Adrenal gland (tissue), 5 donors: ENCODE data around the gene GAS2L2.

ENCODE experiments used
- POLR2A ChIP-seq, 2 donors: fragments of 450-650 bp; IDR thresholded peaks; one replicate each; pipeline ENCODE4 v1.6.1; 2017; ENCODE audit warnings: antibody characterized with exemption in 2 of 2, mild to moderate bottlenecking in 2 of 2, moderate library complexity in 1 of 2
- TF ChIP-seq, protein P1 (sequence below), 6 experiments: fragments of 450-650 bp in 4 of 6; fragments of 200-600 bp in 2 of 6; sonication (generic) in 1 of 6; IDR thresholded peaks; 1 replicate in 5 of 6; 2 replicates in 1 of 6; pipeline versions ENCODE4 v1.5.1 to v1.8.0; 2016 to 2021; ENCODE audit warnings: antibody characterized with exemption in 6 of 6, mild to moderate bottlenecking in 2 of 6, moderate library complexity in 1 of 6
- donor health status: DM: no; HTN: no; CAD: no.

DNA sequence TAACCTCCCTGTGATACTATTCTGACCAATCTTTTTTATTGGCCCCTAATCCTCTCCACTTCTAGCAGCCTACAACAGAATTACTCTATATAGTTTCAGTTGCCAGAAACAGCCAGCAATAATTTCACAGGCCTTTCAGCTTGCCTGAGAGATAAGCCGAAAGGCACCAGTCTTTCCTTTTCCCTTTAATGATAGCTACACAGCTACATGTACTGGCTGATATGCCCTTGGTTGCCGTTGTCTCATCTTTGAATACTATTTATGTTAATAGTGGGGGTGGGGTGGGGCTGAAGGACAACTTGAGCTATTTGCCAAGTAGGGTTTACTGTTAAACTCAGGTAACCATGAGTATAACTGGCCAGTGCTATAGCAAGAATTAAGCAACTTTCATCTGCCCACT, 57.4 kb downstream of the GAS2L2 start:
- TF ChIP-seq, protein P1, sequence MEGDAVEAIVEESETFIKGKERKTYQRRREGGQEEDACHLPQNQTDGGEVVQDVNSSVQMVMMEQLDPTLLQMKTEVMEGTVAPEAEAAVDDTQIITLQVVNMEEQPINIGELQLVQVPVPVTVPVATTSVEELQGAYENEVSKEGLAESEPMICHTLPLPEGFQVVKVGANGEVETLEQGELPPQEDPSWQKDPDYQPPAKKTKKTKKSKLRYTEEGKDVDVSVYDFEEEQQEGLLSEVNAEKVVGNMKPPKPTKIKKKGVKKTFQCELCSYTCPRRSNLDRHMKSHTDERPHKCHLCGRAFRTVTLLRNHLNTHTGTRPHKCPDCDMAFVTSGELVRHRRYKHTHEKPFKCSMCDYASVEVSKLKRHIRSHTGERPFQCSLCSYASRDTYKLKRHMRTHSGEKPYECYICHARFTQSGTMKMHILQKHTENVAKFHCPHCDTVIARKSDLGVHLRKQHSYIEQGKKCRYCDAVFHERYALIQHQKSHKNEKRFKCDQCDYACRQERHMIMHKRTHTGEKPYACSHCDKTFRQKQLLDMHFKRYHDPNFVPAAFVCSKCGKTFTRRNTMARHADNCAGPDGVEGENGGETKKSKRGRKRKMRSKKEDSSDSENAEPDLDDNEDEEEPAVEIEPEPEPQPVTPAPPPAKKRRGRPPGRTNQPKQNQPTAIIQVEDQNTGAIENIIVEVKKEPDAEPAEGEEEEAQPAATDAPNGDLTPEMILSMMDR (IDR thresholded peaks at IDR 0.05): no peak
- no peak for TF ChIP-seq POLR2A (IDR thresholded peaks at IDR 0.05)
